ENCODE results near the gene FXR2. TPM values are rescaled to one million over a fixed set of nuclear protein-coding genes. Genes with fewer than 3 reads are reported as not detected.

Gene FXR2
- total and polyA plus RNA-seq, 9 of the 15 experiments (the other 6 are each of a cell fraction or from before 2014, with no cell fraction given): 2.0 to 49.3 (median 24.5) TPM

GRCh38 chr17:7627250-7628121 is 12.8 kb upstream of the FXR2 start, which contains the start of gene SAT2 (continued):
- TF ChIP-seq ZNF639 (CRISPR knock-in tag; conservative IDR thresholded peaks at IDR 0.05 in 1 of 2, IDR thresholded peaks at IDR 0.05 in 1 of 2) (no peak), EP300 (IDR thresholded peaks at IDR 0.05; ENCODE audit: low read length) (peak; percentile 42; the same call in 1 of the 2 replicates), TEAD4 (IDR thresholded peaks at IDR 0.05; ENCODE audit: low read length) (peak; percentile 84), TEAD4 (CRISPR knock-in tag; IDR thresholded peaks at IDR 0.05; ENCODE audit: borderline replicate concordance) (no peak), SIN3A (IDR thresholded peaks at IDR 0.05; ENCODE audit: borderline replicate concordance in 2 of 2, control insufficient read depth in 1 of 2, low read depth in 2 of 2, low read length in 2 of 2) (peak in 1 of 2 experiments; percentile 39; a peak in 1 of 4 replicates), ZNF324 (CRISPR knock-in tag; IDR thresholded peaks at IDR 0.05) (peak; percentile 52; the same call in 1 of the 2 replicates), ZNF77 (CRISPR knock-in tag; IDR thresholded peaks at IDR 0.05) (no peak), DACH1 (IDR thresholded peaks at IDR 0.05; ENCODE audit: partially characterized antibody) (peak; percentile 16), MAZ (CRISPR knock-in tag; conservative IDR thresholded peaks at IDR 0.05 in 1 of 2, IDR thresholded peaks at IDR 0.05 in 1 of 2) (peak; percentile 20 to 42; a peak in 2 of 4 replicates), NRF1 (conservative IDR thresholded peaks at IDR 0.05 in 1 of 2, IDR thresholded peaks at IDR 0.05 in 1 of 2) (peak in 1 of 2 experiments; percentile 40; a peak in 2 of 4 replicates), ZNF395 (CRISPR knock-in tag; IDR thresholded peaks at IDR 0.05) (no peak), POLR2AphosphoS5 (IDR thresholded peaks at IDR 0.05; ENCODE audit: control insufficient read depth, insufficient read depth, low read depth, low read length) (peak; percentile 24; the same call in 1 of the 2 replicates), SUPT5H (IDR thresholded peaks at IDR 0.05) (0 out of 2 replicates have a peak, but pooled peaks have one; percentile 22), TFE3 (CRISPR knock-in tag; IDR thresholded peaks at IDR 0.05) (no peak), CTBP1 (IDR thresholded peaks at IDR 0.05; ENCODE audit: borderline replicate concordance) (peak; percentile 30; the same call in 1 of the 2 replicates), ARID1B (IDR thresholded peaks at IDR 0.05) (peak; percentile 51; the same call in 1 of the 2 replicates), ETS1 (conservative IDR thresholded peaks at IDR 0.05; ENCODE audit: control insufficient read depth, low read depth, low read length) (0 out of 2 replicates have a peak, but pooled peaks have one; percentile 20), MITF (IDR thresholded peaks at IDR 0.05) (peak; percentile 94), NCOR1 (IDR thresholded peaks at IDR 0.05) (peak; percentile 15; the same call in 1 of the 2 replicates)

Measured in K562 (cell line).